ENCODE measurements around the gene PDE1A. TPM values are rescaled to one million over a fixed set of nuclear protein-coding genes. Genes with fewer than 3 reads are reported as not detected.

PDE1A gene
- total RNA-seq, 4 donors from 2014 or later, result 2.3 to 9.2 (median 3.2) TPM

GRCh38 chr2:182117196-182117595 is 309.6 kb downstream of the PDE1A start:
- H3K36me3 ChIP-seq, result no peaks in the 10 kb centered on the region
- no peaks in the 10 kb centered on the region for H3K4me1 ChIP-seq
- H3K27ac ChIP-seq, result no peak overlapping the region
- no peaks in the 10 kb centered on the region for H3K27me3 ChIP-seq
- no peak overlapping the region for H3K4me3 ChIP-seq
- TF ChIP-seq POLR2A (IDR thresholded peaks at IDR 0.05) (no peak), CTCF (IDR thresholded peaks at IDR 0.05) (no peak)
- H3K9me3 ChIP-seq, result no peaks in the 10 kb centered on the region
- 18 to 79% methylated on average over 1 of the region's 1 CpG for WGBS, 2 donors
- intact Hi-C loops (cut with DNase I), result no loop called here
- no peak for DNase-seq

GRCh38 chr2:182116774-182117173 is 310.1 kb downstream of the PDE1A start:
- intact Hi-C loops (cut with DNase I), result no loop called here
- 57 to 89% methylated on average over 2 of the region's 2 CpGs for WGBS, 2 donors
- no peaks in the 10 kb centered on the region for H3K36me3 ChIP-seq

GRCh38 chr2:182115258-182115657 is 311.6 kb downstream of the PDE1A start:
- Histone ChIP-seq H3K9me3 (no peaks in the 10 kb centered on the region), H3K36me3 (no peaks in the 10 kb centered on the region), H3K27me3 (no peaks in the 10 kb centered on the region), H3K4me1 (no peaks in the 10 kb centered on the region), H3K4me3 (no peak overlapping the region), H3K27ac (no peak overlapping the region)
- TF ChIP-seq CTCF (IDR thresholded peaks at IDR 0.05) (no peak), POLR2A (IDR thresholded peaks at IDR 0.05) (no peak)
- intact Hi-C loops (cut with DNase I), result no loop called here
- DNase-seq, result no peak

More at GRCh38 chr2:182116774-182117173, 310.1 kb downstream of the PDE1A start:
- Histone ChIP-seq H3K27me3 (no peaks in the 10 kb centered on the region), H3K27ac (no peak overlapping the region), H3K4me3 (no peak overlapping the region), H3K4me1 (no peaks in the 10 kb centered on the region), H3K9me3 (no peaks in the 10 kb centered on the region)
- no peak for DNase-seq
- TF ChIP-seq POLR2A (IDR thresholded peaks at IDR 0.05) (no peak), CTCF (IDR thresholded peaks at IDR 0.05) (no peak)

- Histone ChIP-seq H3K4me1 (no peaks in the 10 kb centered on the region), H3K27ac (no peak overlapping the region), H3K4me3 (no peak overlapping the region), H3K27me3 (no peaks in the 10 kb centered on the region), H3K36me3 (no peaks in the 10 kb centered on the region), H3K9me3 (no peaks in the 10 kb centered on the region)
- TF ChIP-seq CTCF (IDR thresholded peaks at IDR 0.05), result no peak
- no peak for TF ChIP-seq POLR2A (IDR thresholded peaks at IDR 0.05)
- intact Hi-C loops (cut with DNase I), result no loop called here
- WGBS, 2 donors, result 75 to 80% methylated on average over 3 of the region's 3 CpGs
- no peak for DNase-seq
These were observed 313.5 kb downstream of the PDE1A start for GRCh38 chr2:182113334-182113733.

GRCh38 chr2:182110347-182110746 is 316.5 kb downstream of the PDE1A start:
- Histone ChIP-seq H3K4me1 (no peaks in the 10 kb centered on the region), H3K36me3 (no peaks in the 10 kb centered on the region), H3K27me3 (no peaks in the 10 kb centered on the region), H3K27ac (no peak overlapping the region), H3K4me3 (no peak overlapping the region), H3K9me3 (no peaks in the 10 kb centered on the region)
- 75% methylated on average over 1 of the region's 1 CpG for WGBS, 2 donors
- TF ChIP-seq POLR2A (IDR thresholded peaks at IDR 0.05), result no peak
- no peak for TF ChIP-seq CTCF (IDR thresholded peaks at IDR 0.05)
- intact Hi-C loops (cut with DNase I), result no loop called here
- no peak for DNase-seq

Data from esophagus squamous epithelium (tissue), 5 donors.